ENCODE results near the gene ANKRD16.

GRCh38 chr10:5894403-5894802 is 4.7 kb upstream of the ANKRD16 start:
- TF ChIP-seq CTCF (IDR thresholded peaks at IDR 0.05; ENCODE audit: insufficient read depth, low read length, poor library complexity, severe bottlenecking) (no peak), EZH2phosphoT487 (conservative IDR thresholded peaks at IDR 0.05; ENCODE audit: low read length) (no peak)
